NCI-H345 treated with DMSO at 0.1 percent for 48 hours (cell line): ENCODE data around the gene CD53.
"Not testable (repeated sequence)": the region's sequence is repeated elsewhere in the genome, so short reads cannot be mapped to it uniquely, and the experiment has no call there.

Experiments used
- DNase-seq: peaks from one replicate; lab custom pipeline; 2025; ENCODE audit not compliant: unreplicated experiment; lab: John Stamatoyannopoulos, UW

CD53 gene

DNA sequence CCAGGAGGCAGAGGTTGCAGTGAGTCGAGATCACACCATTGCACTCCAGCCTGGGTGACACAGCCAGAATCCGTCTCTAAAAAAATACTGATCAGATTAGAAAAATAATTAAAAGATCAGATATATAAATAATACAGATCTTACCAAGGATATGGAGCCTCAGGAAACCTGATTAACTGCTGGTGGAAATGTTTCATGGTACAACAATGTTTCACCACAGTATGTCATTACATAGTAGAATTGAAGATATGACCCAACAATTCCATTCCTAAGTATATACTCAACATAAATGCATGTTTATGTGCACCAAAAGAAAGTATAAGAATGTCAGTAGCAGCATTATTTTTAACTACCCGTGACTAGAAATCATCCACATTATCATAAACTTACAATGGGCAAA is 41.7 kb downstream of the CD53 start:
- DNase-seq, result no peak

DNA sequence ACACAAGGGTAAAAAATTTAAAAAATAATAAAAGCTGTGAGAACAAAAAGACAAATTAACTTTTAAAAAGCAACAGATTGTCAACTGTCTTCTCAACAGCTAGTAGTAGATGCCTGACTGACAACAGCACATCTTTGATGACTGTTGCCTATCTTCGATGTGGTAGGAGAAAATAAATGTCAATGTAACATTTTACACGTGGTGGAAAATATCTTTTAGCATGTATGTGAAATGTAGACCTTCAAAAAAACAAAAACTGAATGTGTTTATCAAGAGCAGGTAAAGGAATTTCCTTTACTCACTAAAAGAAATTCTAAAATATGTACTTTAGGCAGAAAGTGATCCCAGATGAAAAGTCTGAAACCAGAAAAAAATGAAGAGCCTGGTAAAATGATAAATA is 42.9 kb downstream of the CD53 start:
- DNase-seq, result no peak

DNA sequence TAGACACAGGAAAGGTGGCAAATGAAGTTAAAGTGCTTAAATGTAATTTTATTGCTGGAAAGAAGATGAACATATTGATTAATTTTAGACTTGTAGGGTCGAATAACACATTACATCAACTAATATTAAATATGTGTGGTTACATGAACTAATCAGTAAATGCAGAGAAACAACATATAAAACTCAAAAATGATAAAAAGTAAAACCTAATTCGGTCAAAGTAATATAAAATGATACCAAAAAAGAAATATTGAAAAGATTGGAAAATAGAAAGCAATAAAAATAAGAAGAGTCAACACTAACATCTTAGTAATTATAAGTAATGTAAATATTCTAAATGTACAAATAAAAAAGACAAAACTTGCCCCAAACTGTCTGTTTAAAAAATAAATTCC is 43.3 kb downstream of the CD53 start:
- no peak for DNase-seq

GRCh38 chr1:110916669-110917306 is 43.8 kb downstream of the CD53 start:
- DNase-seq, result no peak

- DNase-seq, result no peak
These were observed 45.1 kb downstream of the CD53 start for GRCh38 chr1:110918016-110918415.

DNA sequence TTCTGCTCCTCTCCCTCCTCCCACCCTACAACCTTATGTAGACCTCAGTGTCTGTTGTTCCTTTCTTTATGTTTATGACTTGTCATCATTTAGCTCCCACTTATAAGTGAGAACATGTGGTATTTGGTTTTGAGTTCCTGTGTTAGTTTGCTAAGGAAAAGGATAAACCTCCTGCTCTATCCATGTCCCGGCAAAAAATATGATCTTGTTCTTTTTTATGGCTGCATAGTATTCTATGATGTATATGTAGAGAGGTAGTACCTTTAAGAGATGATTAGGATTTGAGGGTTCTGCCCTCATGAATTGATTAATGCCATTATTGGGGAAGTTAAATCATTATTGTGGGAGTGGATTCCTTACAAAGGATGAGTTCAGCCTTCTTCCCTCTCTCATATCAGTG is 49.0 kb downstream of the CD53 start:
- no peak for DNase-seq

GRCh38 chr1:110927484-110928075 is 54.6 kb downstream of the CD53 start:
- DNase-seq, result no peak

DNA sequence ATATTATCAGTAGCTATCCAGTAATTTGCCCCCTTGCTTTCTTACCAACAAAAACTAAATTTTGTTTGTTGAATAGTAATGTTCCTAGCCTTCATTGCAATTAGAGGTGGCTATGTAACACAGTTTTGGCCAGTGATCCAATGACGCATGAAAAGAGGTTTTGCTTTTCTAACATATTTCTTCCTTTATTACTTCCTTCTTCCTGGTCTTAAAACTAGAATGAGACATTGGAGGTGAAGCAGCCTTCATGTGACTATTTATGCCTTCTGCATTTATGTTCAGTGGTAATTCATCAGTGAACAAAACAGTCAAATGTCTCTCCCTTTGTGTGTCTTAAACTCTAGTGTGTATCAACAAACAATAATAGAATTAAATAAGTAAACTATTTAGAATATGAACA is 55.2 kb downstream of the CD53 start:
- no peak for DNase-seq

DNA sequence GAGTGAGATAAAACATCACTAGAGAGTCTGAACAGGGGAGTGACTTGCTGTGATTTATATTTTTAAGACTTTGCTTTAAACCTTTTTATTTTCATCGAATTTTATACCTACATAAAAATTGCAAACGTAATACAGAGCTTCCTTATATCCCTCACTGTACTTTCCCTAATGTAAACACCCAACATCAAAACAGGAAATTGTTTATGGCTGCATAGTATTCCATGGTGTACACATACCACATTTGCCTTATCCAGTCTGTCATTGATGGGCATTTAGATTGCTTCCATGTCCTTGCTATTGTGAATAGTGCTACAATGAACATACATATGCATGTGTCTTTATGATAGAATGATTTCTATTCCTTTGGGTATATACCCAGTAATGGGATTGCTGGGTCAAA is 56.0 kb downstream of the CD53 start:
- no peak for DNase-seq

DNA sequence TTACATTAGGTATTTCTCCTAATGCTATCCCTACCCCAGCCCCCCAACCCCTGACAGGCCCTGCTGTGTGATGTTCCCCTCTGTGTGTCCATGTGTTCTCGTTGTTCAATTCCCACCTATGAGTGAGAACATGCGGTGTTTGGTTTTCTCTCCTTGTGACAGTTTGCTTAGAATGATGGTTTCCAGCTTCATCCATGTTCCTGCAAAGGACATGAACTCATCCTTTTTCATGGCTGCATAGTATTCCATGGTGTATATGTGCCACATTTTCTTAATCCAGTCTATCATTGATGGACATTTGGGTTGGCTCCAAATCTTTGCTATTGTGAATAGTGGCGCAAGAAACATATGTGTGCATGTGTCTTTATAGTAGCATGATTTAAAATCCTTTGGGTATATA is 58.1 kb downstream of the CD53 start:
- not testable (repeated sequence) for DNase-seq

- DNase-seq, result no peak
These were observed 63.6 kb downstream of the CD53 start for GRCh38 chr1:110936567-110936966.

DNA sequence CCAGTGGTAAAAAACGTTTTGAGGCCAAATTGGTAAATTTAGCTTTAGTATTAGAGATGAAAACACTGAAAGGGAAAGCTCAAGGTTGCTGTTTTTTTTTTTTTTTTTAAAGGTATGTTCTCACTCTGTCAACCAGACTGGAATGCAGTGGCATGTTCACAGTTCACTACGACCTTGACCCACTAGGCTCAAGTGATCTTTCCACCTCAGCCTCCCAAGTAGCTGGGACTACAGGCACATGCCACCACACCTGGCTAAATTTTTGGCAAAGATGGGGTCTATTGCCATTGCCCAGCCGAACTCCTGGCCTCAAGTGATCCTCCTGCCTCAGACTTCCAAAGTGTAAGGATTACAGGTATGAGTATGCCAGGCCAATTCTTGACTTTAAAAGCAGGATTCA is 71.9 kb downstream of the CD53 start:
- DNase-seq, result no peak

DNA sequence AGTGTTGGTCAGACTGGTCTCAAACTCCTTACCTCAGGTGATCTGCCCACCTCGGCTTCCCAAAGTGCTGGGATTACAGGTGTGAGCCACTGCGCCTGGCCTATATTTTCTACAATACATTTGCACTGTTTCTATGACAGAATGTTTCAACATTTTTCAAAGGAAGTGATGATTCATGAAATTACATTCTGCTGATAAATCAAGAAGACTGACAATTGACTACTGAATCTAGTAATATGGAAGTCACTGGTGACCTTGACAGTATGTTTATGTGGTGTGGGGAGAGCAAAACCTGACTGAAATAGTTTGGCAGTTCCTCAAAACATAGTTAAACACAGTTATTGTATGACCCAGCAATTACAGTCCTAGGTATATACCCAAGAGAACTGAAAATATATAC is 72.7 kb downstream of the CD53 start:
- DNase-seq, result no peak

GRCh38 chr1:110948038-110948810 is 75.3 kb downstream of the CD53 start:
- no peak for DNase-seq
